Thyroid gland (tissue), 4 donors: ENCODE measurements around the gene NCK1.
A peak's percentile ranks its signal among the peaks of the same experiment; 100 is the strongest.

ENCODE experiments used
- CTCF ChIP-seq, 6 experiments: fragments of 200-600 bp in 3 of 6; fragments of 450-650 bp in 3 of 6; sonication (generic) in 3 of 6; IDR thresholded peaks; one replicate each; pipeline ENCODE4 v1.5.1; 2016 to 2019; ENCODE audit warnings: antibody characterized with exemption in 6 of 6, mild to moderate bottlenecking in 2 of 6, inconsistent platforms in 1 of 6, moderate library complexity in 1 of 6
- POLR2A ChIP-seq, 2 donors: fragments of 450-650 bp; IDR thresholded peaks; one replicate each; pipeline ENCODE4 v1.6.1; 2017; ENCODE audit warnings: antibody characterized with exemption in 2 of 2, mild to moderate bottlenecking in 2 of 2, moderate library complexity in 1 of 2

GRCh38 chr3:136818769-136819391 is 43.1 kb upstream of the NCK1 start, which contains the start of gene SLC35G2:
- peak in 1 of 6 experiments; percentile 7 for TF ChIP-seq CTCF (IDR thresholded peaks at IDR 0.05)
- peak in 1 of 2 donors; percentile 49 for TF ChIP-seq POLR2A (IDR thresholded peaks at IDR 0.05)
